GM03348 (cell line): Measurements from ENCODE around the gene GCSAML.
"Not testable (repeated sequence)": the region's sequence is repeated elsewhere in the genome, so short reads cannot be mapped to it uniquely, and the experiment has no call there.

Experiments used
- DNase-seq: peaks from one replicate; pipeline ENCODE4 v3.0.0; 2012; ENCODE audit warnings: low spot score

Gene GCSAML

DNA sequence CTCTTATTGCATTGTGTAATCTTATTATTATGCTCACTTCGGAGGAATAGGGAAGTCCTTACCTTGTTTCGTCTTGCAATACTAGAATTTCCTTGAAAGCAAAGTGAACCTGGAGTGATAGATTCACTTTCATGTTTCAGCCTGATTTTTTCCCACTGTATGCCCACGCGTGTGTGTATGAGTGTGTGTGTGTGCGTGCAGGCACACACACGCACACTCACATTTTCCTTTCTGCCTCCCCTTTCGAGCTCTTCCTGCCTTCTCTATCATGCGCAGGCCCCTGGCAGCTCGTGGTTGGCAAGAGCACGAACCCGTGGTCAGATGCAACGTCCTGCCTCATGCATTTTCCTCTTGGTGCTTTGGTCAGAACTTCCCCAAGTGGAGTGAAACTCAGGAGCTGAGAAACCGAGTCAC is at the start of gene GCSAML:
TSS of gene GCSAML (plus strand) at position 366 of the 414 bp plus-strand sequence. CDS start 58 bp downstream, outside the sequence.
- DNase-seq: no peak

DNA sequence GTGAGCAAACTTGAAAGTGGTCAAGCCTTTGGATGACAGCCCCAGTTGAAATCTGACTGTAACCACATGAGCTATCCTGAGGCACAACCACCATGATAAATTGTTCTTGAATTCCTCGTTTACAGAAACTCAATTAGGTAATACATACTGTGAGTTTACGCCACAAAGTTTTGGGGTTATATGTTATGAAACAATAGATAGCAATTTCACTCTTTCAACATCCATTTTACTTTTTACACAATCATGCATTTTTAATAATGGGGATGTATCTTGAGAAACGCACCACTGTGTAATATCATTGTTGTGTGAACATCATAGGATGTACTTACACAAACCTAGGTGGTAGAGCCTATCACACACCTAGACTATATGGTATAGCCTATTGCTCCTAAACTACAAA is 48.1 kb upstream of the GCSAML start:
- DNase-seq: no peak

DNA sequence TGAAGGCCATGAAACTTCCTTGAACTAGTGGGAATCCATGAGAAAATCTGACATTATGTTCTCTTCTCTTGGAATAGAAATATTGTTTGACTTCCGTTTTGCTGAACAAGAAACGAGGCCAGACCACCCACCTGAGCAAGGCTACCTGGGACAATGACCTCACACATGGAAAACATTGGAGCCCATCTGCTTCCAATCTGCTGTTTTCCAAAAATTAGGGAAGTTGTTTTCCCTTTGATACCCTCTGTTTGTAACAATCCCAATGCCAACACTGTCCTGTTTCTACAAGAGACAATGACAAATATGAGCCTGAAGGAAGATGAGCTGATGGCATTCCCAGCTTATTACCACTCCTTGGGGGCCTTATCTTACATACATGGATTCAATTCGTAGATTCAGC is 42.1 kb upstream of the GCSAML start:
- no peak for DNase-seq

DNA sequence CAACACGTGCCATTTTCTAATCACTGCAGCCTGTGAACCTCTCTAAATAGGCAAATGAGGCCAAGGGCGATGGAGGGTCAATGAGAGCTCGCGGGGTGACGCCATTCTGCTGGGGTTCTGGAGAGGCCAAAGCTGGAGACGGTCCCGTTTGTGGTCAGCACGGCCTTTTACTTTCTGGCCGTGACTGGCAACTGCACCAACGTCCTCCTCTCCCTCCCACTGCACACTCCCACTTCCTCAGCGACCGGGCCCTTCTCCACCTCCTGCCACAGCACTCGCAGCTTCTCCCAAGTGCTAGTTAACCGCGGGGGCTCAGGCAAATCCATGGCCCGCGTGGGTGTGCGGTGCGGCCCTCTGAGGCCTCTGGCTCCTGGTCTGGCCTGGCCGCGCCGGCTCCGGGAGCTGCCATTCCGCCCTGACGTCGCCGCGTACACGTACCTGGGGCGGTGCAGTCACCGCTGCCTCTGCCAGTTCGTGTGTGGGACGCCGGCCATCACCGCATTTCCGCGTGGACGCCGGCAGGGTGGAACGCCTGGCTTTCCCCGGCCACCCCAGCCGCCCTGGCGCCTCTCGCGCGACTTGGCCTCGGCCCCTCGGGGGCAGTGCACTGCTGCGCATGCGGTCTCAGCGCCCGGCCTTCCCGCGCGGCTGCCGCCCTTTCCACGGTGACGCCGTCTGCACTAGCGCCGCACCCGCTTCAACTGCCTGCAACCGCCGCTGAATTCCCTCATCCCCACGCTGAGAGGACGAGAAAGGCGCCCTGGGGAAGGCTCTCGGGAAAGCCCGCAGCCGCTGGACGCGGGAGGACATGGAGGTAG is 30.9 kb upstream of the GCSAML start:
- no peak for DNase-seq

DNA sequence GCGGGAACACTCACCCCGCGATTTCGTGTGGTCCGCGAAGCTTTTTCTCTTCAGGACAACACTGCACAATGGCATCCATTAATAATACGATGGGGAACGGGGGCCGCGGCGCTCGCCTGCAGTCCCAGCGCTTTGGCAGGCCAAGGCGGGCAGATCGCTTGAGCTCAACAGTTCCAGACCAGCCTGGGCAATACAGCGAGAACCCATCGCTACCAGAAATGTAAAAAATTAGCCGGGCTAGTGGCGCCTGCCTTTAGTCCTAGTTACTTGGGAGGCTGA is 30.4 kb upstream of the GCSAML start:
- no peak for DNase-seq

DNA sequence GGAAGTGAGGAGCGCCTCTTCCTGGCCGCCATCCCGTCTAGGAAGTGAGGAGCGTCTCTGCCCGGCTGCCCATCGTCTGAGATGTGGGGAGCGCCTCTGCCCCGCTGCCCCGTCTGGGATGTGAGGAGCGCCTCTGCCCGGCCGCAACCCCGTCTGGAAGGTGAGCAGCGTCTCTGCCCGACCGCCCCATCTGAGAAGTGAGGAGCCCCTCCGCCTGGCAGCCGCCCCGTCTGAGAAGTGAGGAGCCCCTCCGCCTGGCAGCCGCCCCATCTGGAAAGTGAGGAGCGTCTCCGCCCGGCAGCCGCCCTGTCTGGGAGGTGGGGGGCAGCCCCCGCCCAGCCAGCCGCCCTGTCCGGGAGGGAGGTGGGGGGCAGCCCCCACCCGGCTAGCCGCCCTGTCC is 27.0 kb upstream of the GCSAML start:
- not testable (repeated sequence) for DNase-seq

DNA sequence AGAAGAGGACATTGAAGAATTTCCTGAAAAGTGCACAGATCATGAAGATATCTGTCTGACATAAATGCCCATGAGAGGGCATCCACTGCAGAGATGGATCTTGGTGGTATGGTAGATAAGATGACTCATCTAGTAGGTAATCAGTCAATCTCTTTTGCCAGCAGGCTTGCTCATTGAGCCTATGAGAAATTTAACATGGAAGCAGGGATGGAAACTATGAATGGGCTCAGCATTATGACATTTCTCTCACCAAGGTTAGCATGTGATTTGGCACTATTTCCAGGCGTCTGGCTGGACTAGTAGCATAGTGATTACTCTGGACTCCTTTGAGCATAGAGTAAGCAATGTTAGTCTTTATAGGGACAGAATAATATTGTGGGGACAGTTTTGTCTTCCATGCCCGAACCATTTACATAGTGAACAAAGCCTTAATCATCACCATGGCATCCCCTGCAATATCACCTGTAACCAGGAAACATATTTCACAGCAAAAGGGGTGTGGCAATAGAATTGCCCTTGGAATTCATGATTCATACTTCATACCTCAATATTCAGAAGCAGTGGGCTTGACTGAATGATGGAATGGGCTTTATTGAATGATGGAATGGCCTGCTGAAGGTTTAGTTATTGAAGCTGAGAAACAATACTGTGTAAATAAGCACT is 20.0 kb upstream of the GCSAML start:
- no peak for DNase-seq

DNA sequence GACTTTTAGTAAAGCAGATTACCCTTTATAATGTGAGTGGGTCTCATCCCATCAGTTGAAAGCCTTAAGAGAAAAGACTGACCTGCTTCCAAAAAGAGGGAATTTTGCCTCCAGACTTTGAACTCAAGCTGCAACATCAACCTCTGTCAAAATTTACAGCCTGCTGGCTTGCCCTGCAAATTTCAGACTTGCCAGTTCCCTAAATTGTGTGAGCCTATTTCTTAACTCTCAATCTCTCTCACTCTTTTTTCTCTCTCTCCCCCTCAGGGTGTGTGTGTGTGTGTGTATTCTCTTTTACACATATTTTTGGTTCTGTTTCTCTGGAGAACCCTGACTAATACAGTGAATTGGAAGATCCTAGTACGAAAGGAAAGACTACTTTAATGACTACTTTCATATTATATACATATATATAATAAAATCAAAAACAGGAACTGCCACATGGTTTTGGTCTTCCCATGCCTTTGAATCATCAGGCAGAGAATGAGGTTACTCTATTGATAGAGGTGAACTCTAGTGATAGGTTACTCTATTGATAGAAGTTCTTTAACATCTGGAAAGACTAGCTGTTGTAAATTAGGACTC is 19.1 kb upstream of the GCSAML start:
- DNase-seq: no peak

DNA sequence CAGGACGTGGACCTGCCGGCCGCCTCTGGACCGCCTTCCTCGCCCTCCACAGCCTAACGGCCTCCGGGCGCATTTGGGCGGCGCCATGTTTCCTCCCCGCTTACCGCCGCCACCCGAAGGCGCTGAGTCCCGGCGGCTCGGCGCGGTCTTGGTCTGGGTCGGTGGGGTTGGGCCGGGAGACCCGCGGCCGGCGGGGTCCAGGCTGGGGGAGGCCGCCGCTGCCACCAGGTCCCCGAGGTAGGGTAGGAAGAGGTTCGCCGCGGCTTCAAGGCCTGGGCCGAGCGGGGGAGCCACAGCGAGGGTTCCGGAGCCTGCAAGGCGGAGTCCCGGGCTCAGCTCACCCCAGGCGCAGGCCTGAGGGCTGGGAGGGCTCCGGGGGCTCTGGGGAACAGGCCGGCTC is 18.1 kb upstream of the GCSAML start:
- DNase-seq: no peak

DNA sequence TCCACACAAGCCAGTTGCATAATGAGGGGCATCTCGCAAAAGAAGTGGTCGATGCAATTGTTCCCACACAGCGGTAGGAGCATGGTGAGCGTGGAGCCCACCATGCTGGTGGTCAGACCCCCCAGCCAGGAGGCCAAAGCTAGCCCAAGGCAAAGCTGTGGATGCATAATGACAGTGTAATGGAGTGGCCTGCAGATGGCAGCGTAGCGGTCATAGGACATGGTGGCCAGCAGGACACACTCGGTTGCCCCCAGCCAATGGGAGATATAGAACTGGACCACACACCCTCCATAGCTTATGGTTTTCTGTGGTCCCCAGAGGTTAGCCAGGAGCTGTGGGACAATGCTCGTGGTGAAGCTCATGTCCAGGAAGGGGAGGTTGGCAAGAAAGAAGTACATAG is 17.0 kb upstream of the GCSAML start:
- DNase-seq: no peak

DNA sequence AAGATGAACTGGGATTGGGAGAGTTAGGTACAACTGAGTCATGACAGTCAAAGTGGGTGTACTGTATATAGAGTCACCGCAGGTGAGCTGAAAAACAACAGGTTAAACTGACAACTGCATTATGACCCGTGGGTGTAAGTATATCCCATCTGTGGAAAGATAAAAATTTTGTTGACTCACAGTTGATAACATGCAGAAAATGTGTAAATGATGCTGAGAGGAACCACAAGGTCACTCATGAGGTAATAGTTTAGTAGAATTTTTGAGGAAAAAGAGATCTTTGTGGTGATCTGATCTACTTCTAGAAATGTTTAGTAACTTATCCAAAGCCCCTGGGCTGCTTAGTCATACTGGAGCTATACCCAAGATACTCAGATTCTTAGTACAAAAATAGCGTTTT is 13.5 kb upstream of the GCSAML start:
- DNase-seq: no peak

DNA sequence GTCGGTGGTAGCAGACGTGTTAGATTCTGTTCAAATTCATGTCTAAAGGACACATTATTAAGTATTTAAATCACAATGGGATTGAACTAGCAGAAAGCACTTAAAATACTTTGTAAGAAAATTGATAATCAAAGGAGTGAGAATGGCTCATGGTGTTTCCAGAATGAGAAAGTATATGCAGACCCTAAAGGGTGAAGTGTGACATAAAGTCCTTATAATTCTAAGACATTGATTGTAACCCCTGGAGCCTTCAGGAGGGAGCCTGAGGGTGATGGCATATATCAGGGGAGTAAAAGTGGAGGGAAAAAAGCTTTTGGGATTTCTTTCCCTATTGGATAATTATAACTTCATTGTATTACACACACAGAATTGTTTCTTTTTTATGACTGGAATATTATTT is 12.6 kb upstream of the GCSAML start, which contains the start of gene OR2C3:
TSS of gene OR2C3 (minus strand) at position 101 of the 400 bp plus-strand sequence. CDS start 3,929 bp downstream, outside the sequence.
- DNase-seq: no peak

DNA sequence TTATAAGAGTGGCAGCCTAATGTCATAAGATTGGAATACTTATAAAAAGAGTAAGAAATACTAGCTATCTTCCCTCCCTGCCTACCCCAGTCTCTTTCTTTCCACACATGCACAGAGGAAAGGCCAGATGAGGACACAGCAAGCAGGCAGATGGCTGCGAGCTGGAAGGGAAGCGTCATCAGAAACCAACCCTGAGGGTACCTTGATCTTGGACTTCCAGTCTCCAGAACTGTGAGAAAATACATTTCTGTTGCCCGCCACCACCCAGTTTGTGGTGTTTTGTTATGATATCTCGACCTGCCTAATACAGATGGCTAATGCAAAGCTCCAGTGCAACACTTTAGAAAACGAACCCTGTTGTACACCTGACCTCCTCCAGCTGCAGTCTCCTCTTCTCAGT is 10.4 kb upstream of the GCSAML start:
- no peak for DNase-seq

DNA sequence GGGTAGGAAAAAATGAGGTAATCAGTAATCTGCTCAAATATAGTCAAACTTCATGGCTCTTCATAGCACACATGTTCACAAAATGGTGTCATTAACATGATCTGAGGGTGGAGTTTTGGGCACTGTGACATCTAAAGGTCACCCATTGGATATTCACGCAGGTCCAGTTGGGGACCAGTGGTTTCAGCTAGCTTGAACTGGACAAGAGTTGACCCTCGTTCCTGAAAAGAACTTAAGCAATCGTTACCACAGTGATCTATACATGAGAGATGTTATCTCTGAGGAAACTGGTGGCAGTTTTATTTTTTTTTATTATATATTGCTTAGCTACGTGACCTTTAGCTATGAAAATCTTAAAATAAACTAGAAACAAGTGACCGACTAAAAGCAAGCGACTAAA is 9.7 kb upstream of the GCSAML start:
- DNase-seq: no peak

DNA sequence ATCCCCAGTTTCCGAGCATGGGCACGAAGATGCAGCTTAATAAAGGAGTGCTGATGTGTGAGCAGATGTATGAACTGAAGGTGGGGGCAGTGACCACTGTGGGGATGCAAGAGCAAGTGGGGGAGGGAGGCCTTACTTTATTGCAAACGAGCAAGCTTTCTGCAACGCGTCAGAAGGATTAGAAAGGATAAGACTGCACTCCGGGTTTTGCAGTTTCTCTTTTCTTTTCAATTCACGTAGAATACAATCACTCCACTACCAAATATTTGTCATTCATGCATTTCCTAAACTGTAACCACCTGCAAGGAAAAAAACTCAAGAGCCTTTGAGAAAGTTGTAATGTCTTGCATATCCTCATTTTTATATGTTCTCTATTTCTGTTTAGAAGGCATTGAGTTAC is 8.4 kb upstream of the GCSAML start:
- DNase-seq: no peak

DNA sequence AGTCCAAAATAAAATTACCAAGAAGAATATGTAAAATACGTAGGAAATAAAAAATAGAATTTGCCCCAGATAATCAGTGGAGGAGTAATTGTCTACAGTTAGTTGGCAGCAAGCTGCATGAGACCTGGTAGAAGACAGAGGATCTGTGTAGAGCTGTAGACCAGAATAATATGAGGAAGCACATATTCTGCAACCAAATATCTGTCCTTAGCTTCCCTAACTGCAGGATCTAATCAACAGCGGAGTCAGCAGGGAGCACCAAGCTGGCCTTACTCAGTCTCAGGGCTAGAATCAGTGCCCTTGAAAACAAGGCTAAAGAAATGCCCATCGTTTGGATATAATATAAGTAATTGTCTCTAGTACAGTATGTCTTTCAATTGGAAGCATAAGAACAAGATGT is 6.1 kb upstream of the GCSAML start:
- DNase-seq: no peak

DNA sequence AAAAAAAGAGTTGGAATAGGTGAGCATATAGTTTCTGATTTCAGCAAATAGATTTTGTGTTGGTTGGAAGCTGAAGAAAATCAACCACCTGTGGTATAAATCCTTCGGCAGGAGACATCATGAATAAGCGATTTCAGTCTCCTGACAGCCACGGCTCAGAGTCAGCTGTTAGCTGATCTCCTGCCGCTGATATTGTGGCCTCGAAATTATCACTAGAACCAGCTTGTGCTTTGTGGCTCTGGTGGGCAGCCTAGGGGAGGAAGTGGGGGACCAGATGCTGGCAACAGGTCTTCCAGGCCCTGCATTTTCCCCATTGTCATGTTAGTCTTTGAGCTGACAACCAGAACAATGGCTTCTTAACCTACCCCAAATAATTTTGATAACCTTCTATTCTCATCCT is 842 bp upstream of the GCSAML start:
- no peak for DNase-seq

DNA sequence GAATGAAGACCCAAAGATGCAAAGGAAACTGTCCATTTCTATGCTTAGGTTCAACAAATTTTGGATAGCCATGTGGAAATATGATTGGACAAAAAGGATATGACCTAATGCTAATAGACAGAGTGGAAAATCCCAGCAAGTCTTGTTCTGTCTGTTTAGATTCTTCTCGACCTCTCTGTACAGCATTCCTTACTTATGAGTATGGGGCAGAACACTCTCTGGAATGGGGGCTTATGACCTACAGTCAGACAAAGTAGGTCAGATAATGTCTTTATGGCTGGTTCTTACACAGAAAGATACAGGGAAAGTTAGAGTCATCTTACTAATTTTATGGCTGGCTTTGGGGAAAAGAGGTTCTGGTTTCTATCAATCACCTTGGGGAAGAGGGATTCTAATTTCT is 2.8 kb downstream of the GCSAML start:
- DNase-seq: no peak

DNA sequence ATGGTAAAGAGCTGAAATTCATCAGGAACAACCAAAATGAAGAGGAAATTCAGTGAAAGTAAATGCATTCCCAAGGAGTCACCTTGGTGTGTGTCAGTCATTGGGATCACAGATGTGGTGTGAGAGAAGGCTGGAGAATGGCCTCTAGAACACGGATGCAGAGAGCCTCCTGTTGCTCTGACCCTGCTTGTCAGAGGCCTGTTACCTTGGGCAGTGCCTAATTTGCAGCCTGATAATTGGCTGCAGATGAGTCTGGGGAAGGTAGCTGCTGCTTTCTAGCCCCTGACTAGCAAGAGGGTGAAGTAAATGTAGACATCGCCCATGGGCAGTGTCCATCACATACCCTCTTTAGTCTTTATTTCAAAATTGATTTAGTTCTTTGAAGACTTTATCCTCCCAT is 3.3 kb downstream of the GCSAML start:
- no peak for DNase-seq

DNA sequence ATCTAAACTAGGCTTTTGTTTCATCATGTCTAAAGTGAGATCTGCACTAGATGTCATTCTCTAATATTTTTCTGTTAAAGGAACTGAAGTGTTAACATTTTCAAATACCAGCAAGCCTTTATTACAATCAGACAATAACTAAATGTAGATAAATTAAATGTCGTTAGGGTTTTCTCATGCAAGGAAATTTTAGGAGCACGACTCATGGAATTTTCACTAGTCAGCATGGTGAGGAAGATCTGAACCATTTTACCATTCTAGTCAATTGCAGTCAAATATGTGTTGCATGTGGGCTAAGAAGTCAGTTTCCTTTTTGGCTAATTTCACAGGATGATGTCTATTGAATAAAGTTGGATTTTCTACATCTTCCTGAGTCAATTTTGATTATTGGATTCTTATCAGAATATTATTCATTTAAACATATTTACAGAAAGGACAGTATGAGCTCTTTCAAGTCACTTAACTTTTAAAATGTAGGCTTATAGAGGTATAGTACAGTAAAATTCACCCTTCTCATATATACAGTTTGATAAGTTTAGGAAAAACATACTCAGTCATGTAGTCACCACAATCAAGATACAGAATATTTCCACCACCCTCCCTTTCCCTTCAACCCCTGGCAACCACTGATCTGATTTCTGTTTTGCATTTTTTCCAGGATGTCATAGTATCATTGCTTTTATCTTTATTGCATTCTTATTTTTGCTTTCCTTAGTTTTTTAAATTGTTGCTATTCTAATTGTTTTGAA is 9.2 kb downstream of the GCSAML start:
- no peak for DNase-seq

DNA sequence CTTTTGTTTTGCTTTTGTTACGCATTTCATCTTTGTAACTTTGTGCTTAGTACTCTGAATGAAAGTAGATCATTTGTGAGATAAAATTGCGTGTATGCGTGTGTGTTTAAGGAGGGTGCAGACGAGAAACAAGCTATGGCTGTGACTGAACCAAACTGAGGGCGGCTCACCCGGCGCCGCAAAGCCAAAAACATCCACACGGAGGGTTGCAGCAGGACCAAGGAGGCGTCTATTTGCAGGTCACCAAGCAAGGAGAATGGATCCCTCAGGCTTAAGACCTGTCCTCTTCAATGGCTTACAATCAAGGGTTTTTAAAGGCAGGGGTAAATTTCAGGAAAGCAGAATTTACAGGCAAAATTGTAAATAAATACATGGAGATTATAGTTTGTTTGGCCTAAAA is 12.8 kb downstream of the GCSAML start:
- no peak for DNase-seq

DNA sequence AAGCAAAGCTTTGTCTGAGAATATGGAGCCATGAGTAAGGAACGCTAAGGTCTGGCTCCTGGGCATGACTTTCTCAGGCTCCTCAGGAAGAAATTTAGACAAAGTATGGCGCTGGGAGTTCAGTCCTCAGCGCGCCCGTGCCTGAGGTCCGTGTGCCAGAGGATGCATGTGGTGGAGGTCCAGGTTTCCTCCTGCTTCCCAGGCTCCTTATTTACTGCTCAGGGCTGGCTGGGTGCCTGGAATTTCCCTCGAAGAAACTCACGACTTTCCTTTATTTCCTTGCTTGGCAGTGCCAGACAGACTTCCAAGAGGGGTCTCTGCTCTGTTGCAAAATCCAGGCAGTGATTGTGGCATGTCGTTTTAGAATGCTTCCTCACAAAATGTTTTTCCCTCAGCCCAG is 13.3 kb downstream of the GCSAML start:
- no peak for DNase-seq

DNA sequence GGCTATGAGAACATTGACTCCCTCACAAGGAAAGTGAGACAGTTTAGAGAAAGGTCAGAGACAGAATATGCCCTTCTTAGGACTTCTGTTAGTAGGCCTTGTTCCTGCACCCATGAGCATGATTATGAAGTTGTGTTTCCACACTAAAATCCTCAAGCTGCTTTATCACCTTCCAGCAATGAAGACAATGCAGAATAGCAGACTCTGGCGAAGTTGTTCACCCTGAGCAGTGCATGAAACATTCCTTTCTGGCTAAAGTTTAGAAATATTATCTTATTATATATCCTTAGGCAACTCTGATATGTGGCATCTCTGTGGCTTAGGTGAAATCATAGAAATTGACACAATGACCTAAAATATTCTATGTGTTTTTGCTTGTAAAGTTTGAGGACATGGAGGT is 25.3 kb downstream of the GCSAML start:
- no peak for DNase-seq
